Esophagus mucosa (tissue), 1 donor: ENCODE data around the gene ARHGAP5. TPM values are rescaled to one million over a fixed set of nuclear protein-coding genes. Genes with fewer than 3 reads are reported as not detected.

Source experiments
- ATAC-seq: fragments of 200-7000 bp; cut with Tn5 transposase; one replicate; pipeline ENCODE4 v1.9.1; 2020
- total RNA-seq: library from RNA; stranded (reverse); gene quantifications from one replicate; pipeline ENCODE4 v1.2.4, GENCODE V29; 2023
- donor health status: DM: yes; HTN: yes; CAD: no.

Gene ARHGAP5
- total RNA-seq, 1 donor from 2014 or later = 111 TPM

GRCh38 chr14:32075672-32076277 lies 1.3 kb upstream of the ARHGAP5 start:
- ATAC-seq = peak; percentile 33

DNA sequence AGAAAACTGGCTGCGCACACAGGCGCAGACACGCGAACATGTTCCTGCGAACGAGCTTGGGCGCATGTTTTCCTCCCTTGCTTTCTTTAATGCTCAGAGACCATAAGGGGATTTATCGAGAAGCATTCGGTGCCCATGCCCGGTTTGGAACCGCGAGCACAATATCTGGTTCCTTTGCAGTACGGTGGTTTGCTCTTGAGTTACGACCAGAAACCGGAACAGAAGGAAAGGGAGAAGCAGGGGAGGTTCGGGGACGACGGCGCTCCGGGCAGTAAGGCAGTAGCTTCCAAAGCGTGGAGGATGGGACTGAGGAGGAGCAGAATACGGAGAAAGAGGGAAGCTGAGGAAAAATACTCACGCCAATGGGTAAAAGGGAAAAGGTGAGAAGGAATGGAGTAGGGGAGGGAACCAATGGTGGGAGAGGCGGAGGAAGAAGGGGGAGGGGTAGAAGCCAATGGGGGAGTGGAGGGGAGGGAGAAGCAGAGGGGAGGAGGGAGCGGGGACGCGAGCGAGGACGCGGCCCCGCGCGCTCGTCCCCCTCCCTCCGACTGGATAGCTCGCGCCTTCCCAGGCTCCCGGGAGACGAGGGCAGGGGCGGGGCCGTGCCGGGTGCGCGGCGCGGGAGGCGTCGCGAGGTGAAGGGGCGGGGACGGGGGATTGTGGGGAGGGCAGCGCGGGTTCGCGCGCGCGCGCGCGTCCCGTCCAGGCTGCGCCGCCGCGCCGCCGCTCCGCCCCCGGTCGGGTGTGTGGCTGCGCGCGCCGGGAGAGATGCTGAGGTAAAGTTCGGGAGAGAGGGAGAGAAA lies 625 bp upstream of the ARHGAP5 start:
- ATAC-seq = peak; percentile 95

DNA sequence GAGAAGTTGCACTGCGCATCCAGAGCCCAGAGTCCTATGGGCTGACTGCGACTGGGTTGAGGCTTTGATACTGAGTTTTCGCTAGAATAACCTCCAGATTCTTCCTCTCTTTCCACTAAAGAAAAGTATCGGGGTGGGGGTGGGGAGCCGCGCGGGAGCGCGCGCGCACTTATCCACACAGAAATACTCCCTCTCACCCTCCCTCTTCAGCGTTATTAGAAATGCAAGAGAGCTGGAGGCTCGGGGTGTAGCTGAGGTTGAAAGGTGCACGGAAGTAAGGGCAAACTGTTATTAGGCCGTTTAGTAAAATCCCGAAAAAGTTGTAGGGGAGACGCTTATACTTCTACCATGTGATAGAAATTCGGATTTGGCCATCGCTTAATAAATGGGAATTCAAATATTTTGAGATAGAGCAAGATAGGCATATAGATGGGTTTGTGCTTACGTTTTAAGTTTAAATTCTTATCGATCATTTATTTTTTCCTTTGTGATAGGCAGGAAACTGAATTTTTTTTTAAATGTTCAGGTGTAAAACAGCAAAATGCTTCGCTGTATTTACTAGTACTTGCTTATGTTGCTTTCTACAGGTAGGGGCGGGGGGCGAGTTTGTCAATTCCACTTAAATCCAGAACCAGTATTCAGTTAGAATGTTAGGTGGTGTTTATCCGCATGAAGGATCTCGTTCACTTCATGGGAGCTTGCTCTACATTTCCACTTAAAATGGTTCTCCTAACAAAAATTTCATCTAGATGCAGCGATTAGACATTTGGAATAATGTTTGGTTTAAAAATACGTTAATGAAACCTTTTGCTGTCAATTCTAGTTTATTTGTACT lies 1.1 kb downstream of the ARHGAP5 start:
- ATAC-seq = peak; percentile 31

DNA sequence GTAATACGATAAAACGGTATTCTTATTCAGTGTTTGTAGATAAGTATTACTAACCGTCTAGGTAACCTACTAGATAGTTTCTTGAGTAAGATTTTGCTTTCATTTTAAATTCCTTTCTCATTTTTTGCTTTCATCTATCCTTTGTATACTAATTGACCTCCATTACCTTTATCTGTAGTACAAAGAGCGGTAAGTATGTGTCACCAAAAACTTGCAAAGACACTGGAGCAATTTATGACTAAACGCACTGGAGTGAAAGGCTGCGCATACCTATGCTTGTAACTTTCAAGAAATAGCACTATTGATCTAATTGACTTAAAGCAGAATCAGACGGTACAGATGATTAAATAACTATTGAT lies 1.7 kb downstream of the ARHGAP5 start:
- no peak for ATAC-seq

GRCh38 chr14:32079264-32079663 lies 2.2 kb downstream of the ARHGAP5 start:
- ATAC-seq = no peak

- no peak for ATAC-seq
Observed at GRCh38 chr14:32080001-32080510, 3.0 kb downstream of the ARHGAP5 start.

DNA sequence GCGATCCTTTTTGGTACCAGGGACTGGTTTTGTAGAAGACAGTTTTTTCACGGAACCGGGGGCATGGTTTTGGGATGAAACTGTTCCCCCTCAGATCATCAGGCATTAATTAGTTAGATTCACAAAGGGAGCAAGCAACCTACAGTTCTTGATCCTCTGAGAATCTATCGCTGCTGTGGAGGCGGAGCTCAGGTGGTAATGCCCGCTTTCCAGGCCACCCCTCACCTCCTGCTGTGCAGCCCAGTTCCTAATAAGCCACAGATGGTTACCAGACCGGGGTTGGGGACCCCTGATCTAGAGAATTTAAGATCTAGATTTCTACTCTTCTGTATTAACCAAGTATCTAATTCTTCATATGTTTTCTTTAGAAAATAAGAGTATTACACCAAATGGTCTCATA lies 4.8 kb downstream of the ARHGAP5 start:
- ATAC-seq = no peak

- ATAC-seq = no peak
Observed at GRCh38 chr14:32083315-32083624, 6.2 kb downstream of the ARHGAP5 start.

DNA sequence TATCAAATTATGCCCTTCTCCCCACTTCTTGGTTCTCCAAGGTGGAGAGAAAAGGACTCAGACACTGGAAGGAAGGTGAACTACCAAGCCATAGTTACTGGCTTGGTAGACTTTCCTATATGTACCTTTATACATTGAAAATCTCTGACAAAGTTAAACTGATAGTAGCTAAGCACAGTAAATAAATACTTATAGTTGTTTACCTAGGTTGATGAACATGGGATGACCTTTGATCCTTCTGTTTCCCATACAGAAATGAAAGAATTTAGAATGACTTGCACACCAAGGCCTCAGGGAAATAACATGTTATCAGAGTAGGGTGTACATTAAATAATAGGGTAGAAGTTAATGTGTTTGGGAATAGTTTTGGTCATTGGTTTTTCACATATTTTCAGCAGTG lies 6.7 kb downstream of the ARHGAP5 start:
- no peak for ATAC-seq

GRCh38 chr14:32085182-32085844 lies 8.2 kb downstream of the ARHGAP5 start:
- ATAC-seq = no peak

DNA sequence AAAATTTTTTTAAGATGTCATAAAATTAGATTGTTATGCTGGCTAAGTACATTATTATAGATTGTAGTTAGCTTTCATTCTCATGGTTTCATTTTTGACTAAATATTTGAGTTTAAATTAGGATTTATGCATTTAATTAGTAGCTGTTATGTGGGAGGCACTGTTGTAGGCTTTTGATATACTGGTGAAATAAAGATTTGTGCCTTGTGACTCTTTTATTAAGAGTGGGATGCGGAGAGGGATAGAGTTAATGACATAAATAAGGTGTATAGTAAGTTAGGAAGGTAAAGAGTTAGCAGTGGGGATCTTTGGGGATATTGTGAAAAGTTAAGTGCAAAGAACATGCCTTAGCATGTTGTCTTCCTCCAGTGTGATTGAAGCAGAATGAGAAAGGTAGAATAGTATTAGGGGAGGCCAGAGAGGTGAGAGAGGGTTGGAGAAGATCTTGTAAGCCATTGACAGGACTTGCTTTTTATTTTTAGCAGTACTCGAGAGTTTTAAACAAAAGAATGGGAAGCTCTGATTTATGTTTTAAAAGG lies 8.8 kb downstream of the ARHGAP5 start:
- peak; percentile 25 for ATAC-seq

- ATAC-seq = no peak
Observed at GRCh38 chr14:32087173-32087861, 10.2 kb downstream of the ARHGAP5 start.

GRCh38 chr14:32087907-32088306 lies 10.8 kb downstream of the ARHGAP5 start:
- ATAC-seq = no peak

DNA sequence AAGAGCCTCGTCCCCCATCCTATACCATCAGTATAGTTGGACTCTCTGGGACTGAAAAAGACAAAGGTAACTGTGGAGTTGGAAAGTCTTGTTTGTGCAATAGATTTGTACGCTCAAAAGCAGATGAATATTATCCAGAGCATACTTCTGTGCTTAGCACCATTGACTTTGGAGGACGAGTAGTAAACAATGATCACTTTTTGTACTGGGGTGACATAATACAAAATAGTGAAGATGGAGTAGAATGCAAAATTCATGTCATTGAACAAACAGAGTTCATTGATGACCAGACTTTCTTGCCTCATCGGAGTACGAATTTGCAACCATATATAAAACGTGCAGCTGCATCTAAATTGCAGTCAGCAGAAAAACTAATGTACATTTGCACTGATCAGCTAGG lies 13.6 kb downstream of the ARHGAP5 start:
- no peak for ATAC-seq

GRCh38 chr14:32099473-32099872 lies 22.4 kb downstream of the ARHGAP5 start:
- ATAC-seq = no peak

- no peak for ATAC-seq
Observed at GRCh38 chr14:32100175-32100574, 23.1 kb downstream of the ARHGAP5 start.

DNA sequence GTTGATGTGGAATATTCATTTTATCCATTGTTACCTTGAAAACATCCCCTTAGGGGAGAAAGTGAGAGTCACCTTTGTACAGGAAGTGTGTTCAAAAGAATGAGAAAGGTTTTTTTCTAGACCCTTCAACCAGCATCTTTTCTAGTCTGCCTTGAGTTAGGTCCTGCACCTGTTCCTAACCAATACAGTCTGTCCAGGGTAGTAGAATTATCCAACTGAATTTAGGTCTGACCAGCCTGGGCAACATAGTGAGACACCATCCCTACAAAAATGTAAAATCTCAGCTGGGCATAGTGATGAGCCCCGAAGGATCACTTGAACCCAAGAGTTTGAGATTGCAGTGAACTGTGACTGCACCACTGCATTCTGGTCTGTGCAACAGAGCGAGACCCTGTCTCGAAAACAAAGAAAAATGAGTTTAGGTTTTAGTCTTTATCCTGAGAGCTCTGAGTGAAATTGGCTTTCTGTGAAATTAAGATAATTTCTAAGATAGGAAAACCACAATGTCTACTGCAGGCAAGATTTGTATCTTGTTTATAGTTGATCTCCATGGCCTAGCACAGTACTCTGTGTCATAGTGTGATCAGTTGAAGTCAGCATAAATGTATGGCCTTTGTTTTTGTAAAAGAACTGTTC lies 25.2 kb downstream of the ARHGAP5 start:
- ATAC-seq = no peak

DNA sequence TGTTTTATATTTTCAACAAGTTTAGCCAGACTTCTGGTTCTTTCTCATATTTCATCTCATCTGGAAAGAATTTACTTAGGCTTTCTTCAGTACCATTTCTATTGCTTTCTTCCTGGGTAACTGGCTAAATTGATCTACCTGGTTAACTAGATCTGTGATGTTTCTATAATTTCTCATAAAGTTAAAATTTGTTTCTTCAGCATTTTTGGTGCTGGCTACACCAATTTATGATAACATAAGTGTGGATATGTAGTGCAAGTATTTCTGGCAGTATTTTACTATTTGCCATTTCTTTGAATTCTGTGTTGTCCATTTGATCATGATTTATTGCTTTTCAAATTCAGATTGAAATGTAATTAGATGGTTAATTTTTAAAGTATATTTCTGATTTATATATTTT lies 25.9 kb downstream of the ARHGAP5 start:
- ATAC-seq = no peak

GRCh38 chr14:32104308-32104707 lies 27.2 kb downstream of the ARHGAP5 start:
- no peak for ATAC-seq

- ATAC-seq = no peak
Observed at GRCh38 chr14:32104803-32105202, 27.7 kb downstream of the ARHGAP5 start.
